HG03521 (cell line): Measurements from ENCODE around the gene TMCC2.

Source experiments
- ATAC-seq: cut with Tn5 transposase; IDR thresholded peaks from one replicate; pipeline ENCODE4 v1.9.1; 2021; ENCODE audit warnings: mild to moderate bottlenecking, moderate library complexity; ENCODE audit not compliant: unreplicated experiment

Gene TMCC2

DNA sequence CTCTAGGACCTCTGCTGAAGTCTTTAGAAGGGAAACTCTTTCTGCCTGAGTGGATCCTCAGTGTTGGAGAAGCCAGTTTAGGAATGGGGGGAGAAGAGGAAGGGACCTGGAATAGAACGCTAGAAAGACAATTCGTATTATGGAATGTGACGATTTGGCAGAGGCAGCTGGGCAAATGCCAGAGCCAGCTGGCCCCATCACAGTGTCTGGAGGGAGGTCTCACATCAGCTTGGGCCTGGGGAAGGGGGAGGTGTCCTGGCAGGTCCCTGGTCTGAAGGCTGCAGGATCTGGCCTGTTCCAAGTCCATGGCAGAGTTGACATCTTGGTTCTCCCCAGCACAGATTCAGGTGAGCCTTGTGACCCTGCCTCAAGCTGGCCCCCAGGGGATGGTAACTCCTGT, 11.3 kb downstream of the TMCC2 start:
- ATAC-seq, result no peak

DNA sequence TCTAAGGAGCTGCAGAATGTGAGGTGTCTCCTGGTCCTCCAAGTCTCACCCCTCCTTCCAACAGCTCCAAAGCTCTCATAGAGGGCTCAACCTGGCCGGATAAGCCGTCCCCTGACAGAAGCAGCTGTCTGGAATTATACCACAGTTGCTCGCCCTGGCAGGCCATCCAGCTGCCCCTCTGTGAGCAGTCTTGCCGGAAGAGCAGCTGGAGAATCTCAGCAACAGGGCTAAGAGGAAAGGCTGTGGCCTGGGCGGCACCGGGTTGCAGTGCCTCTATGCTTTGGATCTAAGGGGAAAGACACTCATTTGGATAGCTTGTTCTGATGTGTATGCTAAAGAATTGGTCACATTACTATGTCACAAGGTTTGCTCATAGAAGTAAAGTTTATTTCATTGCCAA, 12.4 kb downstream of the TMCC2 start:
- no peak for ATAC-seq

DNA sequence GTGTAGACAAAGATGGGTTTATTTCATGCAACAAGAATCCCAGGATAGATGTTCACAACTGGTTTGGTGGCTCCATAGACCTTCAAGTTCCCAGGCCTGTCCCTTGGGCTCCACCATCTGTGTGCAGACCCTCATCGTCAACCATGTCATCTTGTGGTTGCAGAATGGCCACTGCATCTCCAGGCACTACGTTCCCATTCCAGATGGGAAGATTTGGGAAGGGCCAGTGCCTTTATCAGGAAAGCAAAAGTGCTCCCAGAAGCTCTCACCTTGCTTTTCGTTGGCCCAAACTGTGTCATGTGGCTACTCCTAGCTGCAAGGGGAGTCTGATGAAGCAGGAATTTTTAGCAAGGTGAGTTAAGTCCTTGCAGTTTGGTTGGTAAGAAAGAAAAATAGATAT, 12.8 kb downstream of the TMCC2 start:
- ATAC-seq, result no peak

DNA sequence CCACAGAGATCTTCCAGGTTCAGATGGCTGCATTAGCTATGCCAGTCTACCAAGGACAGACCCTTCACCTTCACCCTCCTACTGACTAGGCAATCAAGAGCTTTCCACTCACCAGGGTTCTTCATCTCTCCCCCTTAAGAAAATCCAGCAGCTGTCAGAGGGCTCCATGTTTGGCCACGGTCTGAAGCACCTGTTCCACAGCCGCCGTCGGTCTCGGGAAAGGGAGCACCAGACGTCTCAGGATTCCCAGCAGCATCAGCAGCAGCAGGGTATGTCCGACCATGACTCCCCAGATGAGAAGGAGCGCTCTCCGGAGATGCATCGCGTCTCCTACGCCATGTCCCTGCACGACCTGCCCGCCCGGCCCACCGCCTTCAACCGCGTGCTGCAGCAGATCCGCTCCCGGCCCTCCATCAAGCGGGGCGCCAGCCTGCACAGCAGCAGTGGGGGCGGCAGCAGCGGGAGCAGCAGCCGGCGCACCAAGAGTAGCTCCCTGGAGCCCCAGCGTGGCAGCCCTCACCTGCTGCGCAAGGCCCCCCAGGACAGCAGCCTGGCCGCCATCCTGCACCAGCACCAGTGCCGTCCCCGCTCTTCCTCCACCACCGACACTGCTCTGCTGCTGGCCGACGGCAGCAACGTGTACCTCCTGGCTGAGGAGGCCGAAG, 13.8 kb downstream of the TMCC2 start:
- ATAC-seq, result no peak

DNA sequence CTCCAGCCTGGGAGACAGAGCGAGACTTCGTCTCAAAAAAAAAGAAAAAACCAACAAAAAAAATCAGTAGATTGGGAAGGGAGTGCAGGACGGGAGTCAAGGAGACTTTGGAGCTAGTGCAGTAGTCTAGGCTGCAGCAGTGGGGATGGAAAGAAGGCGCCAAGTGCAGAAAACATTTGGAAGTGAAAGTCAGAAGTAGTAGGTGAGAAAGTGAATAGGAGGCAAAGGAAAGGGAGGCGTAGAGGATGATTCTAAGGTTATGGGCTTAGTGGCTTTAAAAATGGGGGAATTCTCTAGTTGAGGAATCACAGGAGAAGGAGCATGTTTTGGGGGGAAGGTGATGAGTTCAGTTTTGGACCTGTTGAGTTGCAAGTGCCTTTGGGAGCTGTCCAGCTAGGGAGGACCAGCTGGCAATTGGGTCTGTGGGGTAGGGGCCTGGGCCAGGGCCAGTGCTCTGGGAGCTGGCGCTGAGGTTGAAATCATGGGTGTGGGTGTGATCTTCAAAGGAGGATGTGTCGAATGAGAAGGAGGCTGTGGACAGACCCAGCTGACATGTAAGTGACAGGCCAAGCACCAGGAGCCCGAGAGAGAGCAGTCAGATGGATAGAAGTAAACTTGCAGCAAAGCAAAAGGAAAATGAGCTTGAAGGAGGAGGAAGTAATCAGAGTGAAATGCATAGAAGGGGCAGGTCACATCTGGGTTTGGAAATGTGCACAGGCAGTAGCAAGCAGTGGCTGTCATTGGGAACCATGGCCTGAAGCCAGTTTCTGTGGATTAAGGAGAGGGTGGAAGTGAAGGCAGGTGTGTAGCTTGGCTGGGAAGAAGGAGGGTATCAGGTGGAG, 15.8 kb downstream of the TMCC2 start:
- no peak for ATAC-seq

DNA sequence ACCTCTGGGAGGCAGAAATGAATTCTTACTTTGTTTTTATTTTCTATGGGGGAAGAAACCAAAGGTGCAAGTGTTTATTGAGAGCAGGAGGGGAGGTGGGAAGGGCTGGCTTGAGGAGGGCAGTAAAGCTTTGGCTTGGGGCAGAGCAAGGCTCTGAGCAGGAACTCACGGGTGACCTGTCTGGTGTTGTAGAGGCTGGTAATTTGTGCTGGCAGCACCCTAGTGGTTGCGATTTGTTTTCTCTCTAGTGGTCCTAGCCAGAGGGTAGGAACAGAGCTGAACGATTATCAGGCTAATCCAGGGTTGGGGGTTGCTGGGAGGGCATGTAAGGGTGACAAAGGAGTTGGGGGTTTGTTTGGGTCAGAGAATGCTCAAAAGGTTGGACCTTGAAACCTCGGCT, 16.6 kb downstream of the TMCC2 start:
- no peak for ATAC-seq

DNA sequence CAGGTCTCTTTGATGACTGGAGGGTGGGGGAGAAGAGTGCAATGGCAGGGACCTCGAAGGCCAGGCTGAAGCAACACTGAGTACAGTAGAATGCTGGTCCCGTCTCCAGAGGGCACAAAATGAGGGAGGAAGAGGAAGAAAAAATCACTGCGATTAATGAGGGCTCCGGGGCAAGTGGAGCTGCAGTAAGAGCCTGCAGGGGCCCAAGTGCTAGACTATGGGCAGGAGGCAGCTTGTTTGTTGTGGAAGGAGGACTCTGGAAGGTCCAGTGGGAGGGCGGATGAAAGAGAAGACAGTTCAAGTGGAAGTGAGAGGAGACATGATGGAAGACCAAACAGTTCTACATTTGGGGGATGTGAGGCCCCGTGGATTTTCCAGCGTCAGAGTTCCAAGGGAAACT, 17.4 kb downstream of the TMCC2 start:
- ATAC-seq, result no peak

DNA sequence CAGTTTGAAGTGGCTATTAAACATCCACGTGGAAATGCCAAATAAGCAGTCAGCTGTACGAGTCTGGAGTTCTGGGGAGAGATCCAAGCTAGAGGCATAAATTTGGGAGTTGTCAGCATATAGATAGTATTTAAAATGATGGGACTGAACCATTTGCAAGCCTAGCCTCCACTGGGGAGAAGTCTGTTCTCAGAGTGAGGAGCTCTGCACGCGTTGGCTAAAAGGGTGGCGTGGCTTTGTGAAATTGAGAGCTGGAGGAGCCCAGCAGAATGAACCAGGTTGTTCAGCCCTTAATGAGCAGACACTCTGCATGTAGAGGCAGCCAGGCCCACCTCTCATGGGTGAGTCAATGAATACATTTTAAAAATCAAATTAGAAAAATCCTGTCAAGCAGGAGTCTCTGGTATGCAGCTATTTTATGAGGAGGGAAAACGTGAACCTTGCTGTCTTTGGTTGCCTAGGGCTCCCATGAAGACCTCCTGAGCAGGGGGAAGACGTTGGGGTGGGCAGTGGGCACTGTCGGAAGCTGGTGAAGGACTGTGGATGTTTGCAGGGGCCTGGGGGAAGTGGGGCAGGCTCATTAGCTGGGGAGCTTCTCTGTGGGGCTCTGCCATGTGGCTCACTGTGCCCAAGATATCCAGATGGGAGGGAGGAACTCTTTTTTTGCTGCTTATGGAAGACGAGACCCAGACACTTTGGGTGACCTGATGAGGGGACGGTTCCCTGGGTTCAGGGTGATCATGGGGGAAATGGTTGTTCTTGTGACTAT, 18.8 kb downstream of the TMCC2 start:
- ATAC-seq, result no peak

DNA sequence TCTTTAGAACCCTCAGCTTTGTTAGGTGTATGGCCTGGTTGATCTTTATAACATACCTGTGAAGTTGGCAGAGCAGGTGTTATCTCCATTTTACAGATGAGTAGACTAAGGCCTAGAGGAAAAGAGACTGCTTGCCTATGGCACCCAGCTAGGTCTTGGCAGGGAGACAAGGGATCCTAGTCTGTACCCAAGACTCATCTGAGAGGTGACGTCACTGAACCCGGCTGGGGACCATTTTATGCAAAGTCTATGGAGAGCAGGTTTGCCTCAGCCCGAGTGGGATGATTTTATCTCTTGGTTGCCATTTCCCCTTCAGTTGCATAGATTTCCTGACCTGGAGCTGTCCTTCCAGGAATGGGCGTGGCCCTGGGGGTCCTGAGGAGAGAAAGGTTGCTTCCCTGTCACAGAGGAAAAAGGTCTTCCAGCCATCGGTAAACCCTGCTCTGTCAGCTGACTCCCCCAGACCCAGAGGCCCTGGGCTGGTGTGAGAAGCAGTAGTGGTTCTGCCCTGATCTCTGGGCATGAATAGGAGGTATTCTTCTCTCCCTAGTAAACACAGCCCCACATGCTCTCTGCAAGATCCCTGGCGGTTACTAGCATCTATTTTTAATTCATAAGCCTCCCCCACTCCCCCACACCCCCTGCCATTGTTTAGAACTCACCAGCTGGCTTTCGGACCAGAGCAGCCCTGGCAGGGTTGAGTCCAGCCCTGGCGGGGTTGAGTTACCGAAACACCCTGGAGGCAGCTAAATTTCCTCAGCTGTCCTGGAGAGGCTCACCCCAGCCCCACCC, 19.6 kb downstream of the TMCC2 start:
- ATAC-seq, result no peak

DNA sequence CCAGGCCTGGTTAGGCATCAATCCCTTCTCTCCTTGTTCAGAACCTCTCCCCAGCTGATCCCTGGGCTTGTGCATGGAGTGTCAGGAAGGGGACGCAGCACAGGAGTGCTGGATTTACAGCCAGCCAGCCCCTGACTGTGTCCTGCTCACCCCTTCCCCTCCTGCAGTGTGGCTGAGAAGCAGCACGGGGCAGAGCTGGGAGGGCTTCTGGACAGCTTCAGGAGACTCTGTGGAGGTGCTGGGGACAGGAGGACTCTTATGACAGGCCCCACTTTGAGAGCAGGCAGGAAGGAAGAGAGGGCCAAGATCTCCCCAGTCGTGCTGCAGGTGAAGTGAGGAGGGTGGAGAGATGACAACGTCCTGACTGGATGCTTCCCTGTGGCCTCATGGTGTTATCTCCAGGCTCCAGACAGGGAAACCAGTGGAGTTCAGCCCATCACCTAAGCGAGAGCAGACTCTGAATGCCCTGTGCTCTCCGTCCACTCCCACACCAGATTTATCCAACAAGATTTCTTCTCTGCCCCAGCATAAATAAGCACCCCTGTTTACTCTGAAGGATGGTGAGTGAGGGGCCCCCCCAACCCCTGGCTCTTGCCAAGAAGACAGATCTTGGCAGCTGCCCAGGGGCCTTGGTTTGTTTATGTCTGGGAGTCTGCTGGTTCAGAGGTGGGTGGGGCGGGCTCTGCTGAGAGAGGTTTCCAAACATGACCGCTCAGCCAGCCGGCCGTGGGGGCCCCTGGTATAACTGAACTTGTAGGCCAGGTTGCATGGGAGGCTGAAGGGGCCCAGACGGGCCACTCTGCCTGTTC, 21.3 kb downstream of the TMCC2 start:
- no peak for ATAC-seq

DNA sequence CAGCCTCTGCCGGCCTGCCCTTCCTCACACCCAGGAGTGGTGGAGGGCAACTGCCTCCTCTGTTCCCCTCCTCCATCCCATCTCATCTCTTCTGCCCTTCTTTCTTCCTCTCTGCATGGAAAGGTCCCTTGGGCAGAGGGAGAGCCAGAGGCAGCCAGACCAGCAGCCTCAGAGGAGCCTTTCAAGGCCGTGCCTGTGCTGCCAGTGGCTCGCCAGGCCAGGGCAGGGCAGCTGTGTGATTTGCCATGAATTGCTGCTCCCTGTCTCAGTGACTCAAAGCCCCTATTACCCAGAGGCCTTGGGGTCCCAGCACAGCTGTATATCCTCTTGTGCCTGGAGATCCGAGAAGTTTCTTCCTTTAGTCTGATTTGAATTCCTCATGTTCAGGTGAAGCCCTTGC, 21.9 kb downstream of the TMCC2 start:
- ATAC-seq, result no peak

DNA sequence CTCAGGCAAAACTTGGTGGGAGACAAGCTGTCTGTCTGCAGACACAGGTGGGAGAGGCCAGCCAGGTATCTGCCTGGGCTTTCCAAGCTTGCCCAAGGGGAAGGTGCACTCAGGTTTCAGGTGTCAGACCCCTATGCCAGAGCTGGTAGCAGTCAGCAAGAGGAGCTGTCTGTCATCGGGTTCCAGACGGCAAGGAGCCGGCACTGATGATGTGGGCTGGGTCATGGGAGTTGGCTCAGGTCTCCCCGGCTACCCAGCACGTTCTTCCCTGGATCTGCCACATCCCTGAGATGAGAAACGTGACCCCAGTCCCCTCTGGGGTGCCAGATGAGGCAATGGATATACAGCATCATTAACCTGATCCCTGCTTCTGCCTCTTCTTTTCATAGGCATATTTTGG, 23.0 kb downstream of the TMCC2 start:
- no peak for ATAC-seq

DNA sequence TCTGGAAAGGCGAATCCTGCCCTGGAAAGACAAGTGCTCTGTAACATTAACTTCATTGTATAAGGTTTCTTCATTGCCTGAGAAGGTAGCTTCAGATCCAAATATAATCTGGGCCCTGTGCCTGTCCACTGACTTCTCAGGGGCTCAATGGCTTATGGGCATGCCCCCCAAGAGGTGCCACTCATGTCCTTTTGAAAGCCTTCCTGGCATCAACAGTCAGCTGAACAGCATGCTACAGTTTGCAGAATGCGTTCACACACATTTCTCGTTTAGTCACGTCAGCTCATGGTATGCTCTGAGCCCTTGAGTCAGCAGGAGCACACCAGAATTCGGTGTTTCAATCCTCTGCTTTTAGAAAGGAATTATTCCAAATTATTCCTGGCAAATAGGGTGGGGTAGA, 23.8 kb downstream of the TMCC2 start:
- ATAC-seq, result no peak

DNA sequence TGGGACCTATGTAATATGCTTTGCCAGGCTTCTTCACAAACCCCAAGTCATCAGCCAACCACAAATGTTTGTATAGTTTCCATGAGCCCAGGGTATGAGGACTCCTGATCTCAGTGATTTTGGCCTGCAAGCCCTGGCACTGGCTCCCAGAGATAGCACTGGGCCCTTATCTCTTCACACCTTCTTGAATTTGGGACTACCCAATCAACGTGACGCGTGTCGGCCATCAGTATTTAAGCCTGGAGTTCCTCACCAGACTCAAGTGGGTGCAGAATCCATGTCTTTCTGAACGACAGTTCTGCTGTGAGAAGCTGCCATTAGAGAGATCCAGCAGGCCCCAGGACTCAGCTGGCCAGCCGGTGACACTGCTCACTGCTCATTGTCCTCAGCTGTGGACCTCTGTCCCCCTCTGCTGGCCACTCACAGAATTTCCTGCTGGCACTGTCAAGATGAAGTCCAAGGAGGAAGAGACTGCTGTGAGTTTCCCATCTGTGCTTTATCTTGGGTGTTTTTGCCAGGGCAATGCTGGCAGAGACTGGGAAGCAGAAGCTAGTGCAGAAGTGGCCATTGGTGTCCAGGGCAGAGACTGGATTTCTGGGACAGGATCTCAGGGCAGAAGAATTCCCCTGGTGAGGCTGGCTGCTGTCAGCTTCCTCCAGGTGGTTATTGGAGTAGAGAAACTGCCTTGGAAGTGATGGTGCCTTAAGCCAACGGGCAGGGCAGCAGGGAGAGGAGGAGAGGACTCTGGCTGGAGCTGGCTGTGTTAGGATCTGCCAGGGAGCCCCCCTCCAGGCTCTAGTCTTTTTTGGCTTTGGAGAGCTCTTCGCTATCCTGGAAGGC, 28.4 kb downstream of the TMCC2 start:
- ATAC-seq, result no peak

DNA sequence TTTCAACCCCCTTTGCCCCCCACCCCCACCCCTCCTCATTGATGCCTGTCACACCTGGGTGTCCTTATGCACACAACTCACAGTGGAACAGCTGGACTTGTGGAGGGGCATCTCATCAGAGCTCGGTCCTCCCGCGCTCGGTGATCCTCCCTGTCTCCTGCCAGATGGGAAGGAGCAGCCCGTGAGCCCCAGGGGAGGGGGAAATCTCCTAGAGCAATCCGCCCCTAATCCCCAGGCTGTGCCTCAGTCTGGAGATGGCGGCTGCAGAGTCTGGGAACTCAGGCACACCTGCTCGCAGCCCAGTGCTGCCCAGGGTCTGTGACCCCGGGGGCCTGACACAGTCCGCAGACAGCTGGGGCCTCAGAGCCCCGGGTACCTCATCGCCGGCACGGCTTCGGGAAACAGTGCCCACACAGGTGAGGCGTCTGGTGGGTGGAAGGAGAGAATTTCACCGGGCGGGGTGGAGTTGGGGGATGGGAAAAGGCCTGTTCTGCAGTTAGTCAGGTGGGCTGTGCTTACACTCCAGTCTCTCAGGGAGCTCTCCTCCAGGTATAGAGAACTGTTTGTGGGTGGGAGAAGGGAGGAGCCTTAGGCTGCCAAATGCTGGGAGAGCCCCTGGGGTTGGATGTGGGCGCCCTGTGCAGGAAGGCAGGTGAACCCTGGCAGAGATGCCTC, 29.3 kb downstream of the TMCC2 start:
- no peak for ATAC-seq

DNA sequence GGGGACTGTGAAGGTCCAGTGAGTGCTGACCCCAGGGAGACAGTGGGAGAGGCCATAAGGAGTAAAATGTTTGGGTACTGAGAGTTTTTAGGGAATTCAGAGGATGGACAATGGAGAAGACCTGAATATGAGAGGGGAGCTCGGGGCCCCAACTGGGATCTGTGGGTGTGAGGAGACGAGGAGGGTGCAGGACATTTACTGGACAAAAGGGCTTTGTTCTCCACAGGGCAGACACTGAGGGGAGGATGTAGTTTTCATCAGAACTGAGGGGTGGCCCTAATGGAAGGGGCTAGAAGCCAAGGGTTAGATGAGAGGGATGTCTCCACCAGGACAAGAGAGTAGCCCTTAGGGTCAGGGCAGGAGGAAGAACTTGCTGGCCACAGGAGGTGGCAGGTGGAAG, 30.0 kb downstream of the TMCC2 start:
- ATAC-seq, result no peak

DNA sequence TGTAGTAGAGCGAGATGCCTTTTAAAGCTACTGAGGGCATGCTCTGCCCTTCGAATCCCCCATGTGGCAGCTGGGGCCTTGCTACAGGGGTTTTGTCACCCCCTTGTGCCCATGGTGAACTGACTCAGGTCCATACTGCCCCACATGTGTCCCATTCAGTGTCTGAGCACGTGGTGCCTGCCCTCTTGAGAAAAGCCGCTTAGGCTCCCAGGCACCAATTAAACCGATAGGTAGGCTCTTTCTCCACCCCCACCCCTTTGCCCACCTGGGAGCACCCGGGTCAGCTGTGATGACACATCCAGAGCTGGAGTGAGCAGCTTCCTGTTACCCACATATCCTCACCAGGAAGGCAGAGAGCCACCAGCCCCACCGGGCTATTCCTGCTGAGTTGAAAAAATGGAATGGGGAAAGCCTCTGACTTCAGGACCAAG, 30.5 kb downstream of the TMCC2 start:
- no peak for ATAC-seq

DNA sequence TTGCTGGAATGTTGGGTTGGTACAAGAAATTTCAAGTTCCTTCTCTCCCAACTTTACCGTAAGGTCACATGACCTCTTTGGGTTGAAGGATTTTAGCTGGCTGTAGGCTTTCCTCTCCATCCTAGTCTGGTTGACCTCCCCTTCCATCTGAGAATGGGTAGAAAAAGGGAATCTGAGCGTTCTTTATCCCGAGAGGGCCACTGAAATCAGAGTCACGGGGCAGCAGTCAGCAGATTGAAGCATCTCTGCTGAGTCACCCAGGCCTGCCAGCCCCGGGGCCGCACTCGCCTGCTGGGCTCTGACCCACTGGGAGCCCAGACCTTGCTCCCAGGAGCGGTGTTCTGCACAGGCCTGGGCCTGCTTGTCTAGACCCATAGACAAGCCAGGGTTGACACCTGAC, 31.0 kb downstream of the TMCC2 start:
- ATAC-seq, result no peak

DNA sequence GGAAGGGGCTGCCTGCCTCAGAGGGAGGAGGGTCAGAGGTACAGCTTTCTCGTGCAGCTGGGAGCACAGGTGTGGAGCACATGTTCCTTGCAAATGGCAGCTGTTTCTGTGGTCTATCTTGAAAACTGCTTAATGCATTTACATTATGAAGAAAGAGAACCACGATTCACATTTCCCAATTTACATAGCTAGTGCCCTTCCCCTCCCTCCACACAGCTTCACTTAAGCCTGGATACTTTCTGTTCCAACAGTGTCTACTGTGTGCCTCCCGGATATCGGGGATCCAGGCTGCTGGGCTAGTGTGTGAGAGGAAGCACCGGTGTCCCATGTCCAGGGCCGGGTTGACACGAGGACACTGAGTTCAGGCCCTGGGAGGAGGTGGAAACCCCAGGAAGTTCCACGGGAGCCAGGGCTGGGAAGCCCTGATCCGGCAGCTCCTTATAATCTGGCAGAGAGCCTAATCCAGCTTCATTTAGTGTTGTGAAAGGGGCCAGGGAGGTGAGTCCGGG, 31.6 kb downstream of the TMCC2 start:
- no peak for ATAC-seq
